ENCODE measurements around the gene DAP3.
"Not testable (repeated sequence)": the region's sequence is repeated elsewhere in the genome, so short reads cannot be mapped to it uniquely, and the experiment has no call there.

DAP3 gene

DNA sequence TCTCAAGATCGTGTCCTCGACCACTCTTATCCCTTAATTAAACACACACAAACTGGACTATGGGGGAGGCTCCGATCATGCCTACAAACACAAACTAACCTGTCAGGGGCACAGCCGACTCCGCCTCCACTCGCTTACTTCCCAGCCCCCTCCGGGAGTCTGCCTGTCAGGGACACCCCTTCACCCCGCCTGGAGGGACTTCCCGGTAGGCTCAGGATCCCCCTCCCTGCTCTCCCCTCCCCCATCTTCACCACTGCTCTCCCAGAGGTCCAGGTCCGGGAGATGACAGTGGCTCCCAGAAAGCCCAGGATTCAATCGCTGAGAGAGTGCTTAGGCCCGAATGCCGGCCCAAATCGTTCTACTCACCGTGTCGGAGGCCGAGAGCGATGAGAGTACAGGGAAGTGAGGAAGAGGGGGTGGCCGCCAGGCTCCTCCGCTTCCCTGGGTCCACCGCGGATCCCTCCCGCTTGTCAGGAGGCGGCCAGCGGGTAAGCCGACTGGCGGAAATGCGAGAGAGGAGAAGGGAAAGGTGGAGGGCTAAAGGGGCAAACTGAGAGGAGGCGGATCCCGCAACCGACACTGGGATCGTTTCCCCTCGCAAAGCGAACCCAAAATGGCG, 1.1 kb upstream of the DAP3 start:
- not testable (repeated sequence) for DNase-seq

DNA sequence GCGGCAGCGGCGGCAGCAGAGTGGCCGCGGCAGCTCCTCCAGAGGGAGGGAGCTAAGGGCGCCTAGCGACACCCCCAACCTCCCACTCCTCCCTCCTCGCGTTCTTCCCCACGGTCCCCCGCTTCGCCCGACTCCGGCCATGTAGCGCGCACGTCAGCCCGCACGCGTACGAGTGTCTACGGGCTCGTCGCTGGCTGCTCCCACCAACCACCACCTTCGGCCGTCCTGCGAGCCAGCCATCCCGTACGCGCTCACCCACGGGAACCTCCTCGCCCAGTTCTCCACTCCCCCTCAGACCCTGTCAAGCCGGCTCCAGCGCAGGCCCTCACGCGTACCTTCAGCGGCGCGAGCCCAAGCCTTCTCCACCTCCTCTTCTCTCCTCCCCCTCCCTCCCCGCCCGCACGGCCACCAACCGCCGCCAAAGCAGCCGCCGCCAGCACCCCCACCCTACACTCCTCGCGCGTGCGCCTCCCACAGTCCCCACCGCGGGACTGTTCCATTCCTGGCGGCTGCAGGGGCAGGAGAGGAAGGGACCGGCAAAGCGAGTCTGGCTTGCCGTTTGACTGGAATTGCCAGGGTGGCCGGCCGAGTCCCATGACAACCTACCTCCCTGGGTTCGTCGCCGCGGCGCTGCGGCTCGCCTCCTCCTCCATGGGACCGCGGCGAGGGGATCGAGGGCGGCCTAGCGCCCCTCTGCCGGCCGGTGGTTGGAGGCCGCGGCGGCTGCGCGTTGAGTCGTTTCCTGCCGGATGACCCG, 389 bp upstream of the DAP3 start, which contains the start of gene YY1AP1:
Gene YY1AP1, minus strand, starts transcription at position 451 of the 757 bp plus-strand sequence. CDS start 8,338 bp downstream, outside the sequence.
- DNase-seq: peak; percentile 96

DNA sequence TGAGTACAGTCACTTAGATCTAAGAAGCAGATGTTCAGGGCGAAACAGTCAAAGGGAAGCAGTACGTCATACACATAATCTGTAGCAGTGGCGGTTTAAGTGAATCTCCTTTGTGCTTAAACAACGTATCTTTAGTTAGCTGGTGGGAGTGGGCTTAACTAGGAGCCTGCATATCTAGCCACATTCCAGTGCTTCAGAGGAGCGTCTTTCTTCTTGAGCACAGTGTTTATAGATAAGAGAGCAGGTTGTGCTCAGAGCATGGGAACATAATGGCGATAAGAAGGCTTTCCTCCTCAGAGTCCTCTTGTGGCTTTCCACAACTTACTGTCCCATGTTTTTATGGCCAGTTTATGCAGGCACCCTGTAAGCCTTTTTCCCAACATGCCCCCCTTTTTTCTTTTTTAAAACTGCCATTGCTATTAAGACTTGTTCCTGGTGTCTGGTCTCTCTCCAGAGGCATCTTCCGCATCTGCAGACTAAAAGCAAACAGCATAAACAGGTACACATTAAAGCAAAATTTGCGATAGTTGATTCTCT, 3.2 kb downstream of the DAP3 start:
- DNase-seq: no peak

DNA sequence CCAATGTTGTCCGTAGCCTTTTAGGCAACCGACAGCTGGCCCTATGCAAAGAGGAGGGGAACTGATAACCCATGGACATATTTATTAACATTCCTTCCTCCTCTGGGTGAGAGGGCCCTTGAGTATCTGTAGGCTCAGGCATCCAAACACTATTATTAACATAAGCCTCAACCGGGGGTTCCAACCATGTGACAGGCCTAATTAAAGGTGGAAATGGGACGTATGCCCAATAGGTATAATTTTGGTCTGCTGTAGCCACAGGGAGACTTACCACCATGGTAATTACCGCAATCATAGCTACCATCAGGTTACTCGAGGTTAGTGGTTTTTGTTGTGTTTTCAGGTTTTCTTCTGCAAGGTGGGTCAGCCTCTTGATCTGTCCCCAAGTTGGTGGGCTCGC, 5.3 kb downstream of the DAP3 start:
- DNase-seq: no peak

DNA sequence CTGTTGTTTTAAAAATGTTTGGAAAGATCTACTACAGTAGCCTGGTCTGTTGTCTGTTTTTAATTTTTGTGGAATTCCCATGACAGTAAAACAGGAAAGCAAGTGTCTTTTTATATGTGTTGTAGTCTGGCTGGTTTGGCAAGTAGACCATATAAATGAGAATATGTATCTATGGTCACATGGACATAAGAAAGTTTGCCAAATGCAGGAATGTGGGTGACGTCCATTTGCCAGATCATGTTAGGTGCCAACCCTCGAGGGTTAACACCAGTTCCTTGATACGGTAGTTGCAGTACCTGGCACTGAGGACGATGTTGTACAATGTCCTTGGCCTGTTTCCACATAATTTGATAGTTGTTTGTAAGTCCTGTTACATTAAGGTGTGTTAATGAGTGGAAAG, 6.2 kb downstream of the DAP3 start:
- no peak for DNase-seq

DNA sequence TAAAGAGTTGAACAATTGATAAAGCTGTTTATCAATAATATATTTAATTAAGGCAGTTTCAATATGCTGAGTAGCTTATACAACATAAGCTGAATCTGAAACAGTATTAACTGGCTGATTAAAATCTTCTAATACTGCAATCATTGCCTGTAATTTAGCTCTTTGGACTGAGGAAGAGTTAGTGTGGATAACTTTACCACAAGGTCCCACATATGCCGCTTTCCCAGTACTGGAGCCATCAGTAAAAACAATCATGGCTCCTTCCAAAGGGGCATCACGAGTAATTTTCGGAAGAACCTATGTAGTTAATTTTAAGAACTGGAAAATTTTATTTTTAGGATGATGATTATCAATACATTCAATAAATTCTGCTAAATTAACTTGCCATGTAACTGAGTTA, 6.7 kb downstream of the DAP3 start:
- DNase-seq: no peak

DNA sequence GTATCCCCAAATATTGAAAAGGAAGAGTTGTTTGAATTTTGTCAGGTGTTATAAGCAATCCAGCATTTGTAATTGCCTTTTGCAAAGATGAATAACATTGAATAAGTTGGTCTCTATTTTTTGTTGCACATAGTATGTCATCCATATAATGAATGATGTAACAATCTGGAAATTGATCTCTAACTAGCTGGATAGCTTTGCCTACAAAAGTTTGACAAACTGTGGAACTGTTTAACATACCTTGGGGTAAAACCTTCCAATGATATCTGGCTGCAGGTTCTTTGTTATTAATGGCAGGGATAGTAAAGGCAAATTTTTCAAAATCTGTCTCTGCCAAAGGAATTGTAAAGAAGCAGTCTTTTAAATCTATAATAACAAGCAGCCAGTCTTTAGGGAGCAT, 7.6 kb downstream of the DAP3 start:
- no peak for DNase-seq

DNA sequence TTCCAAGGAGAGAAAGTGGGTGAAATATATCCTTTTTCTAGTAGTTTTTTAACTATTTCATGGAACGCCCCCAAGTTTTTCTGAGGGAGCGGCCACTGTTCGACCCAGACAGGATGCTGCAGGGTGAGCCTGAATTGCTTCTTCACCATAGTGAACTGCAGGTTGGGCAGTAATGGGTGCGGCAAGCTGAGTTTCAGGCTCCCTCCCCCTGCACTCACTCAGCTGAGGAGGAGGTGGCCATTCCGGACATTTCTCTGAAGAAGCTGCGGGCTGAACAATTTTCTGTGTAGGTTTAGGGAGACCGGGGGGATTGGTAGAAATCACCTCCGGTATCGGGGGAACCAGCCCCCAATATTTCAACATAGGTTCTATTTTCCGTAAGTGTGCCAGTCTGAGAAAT, 8.2 kb downstream of the DAP3 start:
- DNase-seq: no peak

DNA sequence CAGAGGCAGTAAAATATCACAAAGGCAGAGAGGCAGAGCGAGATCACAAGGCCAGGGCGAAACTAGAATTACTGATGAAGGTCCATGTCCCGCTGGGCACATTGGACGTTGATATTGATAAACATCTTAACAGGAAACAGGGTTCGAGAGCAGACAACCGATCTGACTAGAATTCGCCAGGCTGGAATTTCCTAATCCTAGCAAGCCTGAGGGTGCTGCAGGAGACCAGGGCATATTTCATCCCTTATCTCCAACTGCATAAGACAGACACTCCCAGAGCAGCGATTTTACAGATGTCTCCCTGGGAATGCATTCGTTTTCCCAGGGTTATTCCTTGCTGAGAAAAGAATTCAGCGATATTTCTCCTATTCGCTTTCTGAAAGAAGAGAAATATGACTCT, 8.7 kb downstream of the DAP3 start:
- not testable (repeated sequence) for DNase-seq

DNA sequence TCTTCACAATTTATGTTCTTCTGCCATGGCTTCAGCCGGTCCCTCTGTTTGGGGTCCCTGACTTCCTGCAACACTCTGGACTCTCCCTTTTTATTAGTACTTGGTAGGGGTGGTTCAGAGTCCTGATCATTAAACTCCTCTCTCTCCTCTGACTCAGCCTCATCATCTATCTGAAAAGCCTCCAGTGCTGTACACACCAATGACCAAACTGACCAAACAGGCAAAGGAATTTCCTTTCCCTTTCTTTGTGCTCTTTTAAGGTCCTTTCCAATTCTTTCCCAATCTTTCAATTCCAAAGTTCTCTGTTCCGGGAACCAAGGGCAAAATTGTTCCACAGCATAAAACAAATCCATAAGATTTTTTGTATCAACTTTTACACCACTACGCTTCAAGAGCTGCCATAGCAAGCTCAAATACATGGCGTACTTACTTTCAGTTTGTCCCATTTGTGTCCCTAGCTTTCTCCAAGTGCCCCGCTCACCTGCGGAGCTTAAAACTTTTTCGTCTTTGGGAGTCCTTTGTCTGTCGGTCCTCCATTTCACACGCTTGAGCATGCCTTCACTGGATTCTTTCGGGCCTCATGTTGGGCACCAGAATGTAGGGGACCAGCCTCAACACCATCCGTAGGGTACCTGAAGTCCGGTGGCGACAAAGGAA, 9.6 kb downstream of the DAP3 start:
- no peak for DNase-seq

DNA sequence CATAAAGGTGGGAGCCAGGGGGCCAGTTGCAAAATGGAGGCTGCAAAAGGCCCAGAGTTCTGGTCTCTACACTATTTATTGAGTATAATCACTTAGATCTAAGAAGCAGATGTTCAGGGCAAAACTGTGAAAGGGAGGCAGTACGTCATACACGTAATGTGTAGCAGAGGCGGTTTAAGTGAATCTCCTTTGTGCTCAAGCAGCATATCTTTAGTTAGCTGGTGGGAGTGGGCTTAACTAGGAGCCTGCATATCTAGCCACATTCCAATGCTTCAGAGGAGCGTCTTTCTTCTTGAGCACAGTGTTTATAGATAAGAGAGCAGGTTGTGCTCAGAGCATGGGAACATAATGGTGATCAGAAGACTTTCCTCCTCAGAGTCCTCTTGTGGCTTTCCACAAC, 10.2 kb downstream of the DAP3 start:
- not testable (repeated sequence) for DNase-seq

DNA sequence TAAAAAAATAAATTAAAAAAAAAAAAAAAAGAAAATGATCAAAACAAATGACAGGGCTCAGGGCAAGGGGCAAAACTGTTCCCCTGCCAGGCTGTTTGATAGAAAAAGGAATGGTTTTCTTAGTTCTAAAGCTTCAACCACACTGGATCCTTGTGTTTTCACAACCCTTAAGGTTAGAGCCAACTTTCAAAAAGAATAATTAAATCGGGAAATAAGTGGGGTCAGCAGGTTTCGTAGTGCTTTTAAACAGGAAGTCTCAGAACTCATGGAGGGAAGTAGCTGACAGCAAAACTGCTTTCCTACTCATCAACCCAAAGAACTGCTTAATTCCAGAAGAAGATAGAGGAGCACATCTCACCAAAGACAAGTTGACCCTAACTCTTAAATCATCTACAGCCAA, 12.8 kb downstream of the DAP3 start:
- DNase-seq: not testable (repeated sequence)

DNA sequence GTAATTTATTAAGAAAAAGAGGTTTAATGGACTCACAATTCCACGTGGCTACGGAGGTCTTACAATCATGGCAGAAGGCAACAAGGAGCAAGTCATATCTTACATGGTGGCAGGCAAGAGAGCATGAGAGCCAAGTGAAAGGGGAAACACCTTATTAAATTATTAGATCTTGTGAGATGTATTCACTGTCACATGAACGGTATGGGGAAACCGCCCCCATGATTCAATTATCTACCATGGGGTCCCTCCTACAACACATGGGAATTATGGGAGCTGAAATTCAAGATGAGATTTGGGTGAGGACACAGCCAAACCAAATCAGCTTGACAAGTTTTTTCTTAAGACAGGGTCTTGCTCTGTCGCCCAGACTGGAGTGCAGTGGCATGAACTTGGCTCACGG, 14.3 kb downstream of the DAP3 start:
- no peak for DNase-seq

DNA sequence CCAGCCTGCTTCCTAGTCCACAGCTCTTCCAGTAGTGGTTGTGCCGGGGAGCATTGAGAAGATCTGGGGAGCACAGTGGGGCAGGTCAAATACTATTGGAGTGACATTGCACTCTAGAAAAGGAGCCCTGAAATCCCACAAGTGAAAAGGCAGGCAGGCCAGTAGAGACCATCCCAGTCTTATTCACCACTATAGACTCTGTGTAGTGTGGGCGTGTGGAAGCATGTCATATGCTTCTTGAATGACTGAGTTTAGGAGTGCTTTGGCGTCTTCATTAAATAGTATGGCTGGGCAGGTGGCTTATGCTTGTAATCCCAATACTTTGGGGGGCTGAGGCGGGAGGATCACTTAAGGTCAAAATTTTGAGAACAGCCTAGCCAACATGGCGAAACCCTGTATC, 15.5 kb downstream of the DAP3 start:
- not testable (repeated sequence) for DNase-seq

DNA sequence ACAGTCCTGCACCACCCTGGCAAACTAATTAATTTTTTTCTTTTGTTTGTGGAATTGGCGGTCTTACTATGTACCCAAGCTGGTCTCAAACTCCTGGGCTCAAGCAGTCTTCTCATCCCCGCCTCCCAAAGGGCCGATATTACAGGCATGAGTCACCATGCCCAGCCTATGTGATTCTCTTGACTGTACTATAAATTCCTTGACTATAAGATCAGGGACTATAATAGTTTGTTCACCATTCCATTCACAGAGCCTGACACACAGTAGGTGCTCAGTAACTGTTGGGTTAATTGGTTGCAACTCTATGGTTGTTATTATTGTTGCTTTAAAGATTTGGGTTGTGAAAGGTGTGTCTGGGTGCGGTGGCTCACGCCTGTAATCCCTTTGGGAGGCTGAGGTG, 17.2 kb downstream of the DAP3 start:
- no peak for DNase-seq

DNA sequence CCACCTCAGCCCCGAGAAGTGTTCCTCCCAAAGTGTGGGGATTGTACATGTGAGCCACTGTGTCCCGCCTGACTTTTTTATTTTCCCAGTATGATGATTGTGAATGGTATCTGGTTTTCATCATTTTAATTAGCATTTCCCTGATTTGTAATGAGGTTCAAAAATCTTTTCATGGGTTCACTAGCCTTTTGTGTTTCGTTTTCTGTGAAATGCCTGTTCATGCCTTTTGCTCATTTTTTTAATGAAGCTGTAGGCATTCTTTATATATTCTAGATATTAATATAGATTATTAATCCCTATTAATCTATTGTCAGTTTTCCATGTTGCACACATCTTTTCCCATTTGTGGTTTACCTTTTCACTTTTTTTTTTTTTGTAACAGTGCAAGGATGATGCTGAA, 20.5 kb downstream of the DAP3 start:
- DNase-seq: no peak

DNA sequence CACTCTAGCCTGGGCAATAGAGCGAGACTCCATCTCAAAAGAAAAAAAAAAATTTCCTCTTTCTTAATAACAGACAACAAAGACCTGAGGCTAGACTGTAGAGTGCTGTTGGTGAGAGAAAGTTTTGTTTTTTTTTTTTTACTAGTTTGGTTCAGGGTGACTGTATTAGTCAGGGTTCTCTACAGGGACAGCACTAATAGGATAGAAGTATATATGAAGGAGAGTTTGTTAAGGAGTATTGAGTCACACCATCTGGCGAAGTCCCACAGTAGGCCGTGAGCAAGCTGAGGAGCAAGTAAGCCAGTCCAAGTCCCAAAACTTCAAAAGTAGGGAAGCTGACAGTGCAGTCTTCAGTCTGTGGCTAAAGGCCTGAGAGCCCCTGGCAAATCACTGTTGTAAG, 22.6 kb downstream of the DAP3 start:
- not testable (repeated sequence) for DNase-seq

DNA sequence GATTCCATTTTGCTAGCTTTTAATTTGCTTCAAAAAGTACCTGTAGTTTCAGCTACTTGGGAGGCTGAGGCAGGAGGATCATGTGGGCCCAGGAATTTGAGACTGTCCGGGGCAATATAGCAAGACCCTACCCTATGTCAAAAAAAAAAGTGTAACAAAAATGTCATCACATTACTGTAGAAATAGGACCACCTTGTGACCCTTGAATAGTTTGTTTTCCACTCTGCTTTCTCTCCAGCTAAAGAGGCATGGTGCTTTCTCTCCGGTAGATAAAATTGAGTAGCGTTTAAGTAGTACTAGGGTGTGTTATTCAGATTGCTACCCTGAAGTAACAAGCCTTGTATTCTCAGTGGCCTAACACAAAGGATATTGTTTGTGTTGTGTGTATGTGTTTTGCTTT, 23.7 kb downstream of the DAP3 start:
- DNase-seq: not testable (repeated sequence)

DNA sequence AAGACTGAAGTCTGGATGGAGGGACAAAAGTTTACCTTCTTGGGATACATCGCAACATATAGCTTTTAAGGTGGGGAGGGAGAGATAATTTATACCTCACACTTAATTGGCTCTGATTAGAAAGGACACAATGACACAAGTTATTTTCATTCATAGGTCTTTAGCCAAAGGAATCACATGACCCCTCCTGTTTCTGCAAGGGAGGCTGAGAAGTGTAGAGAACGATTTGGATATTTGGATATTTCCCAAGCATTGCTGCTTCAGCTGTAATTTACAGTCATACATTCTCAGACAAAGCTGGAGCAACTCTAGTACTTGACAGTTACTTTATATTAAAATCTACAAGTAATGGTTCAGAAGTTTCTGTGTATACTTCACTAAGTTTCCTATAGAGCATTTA, 24.2 kb downstream of the DAP3 start:
- DNase-seq: no peak

DNA sequence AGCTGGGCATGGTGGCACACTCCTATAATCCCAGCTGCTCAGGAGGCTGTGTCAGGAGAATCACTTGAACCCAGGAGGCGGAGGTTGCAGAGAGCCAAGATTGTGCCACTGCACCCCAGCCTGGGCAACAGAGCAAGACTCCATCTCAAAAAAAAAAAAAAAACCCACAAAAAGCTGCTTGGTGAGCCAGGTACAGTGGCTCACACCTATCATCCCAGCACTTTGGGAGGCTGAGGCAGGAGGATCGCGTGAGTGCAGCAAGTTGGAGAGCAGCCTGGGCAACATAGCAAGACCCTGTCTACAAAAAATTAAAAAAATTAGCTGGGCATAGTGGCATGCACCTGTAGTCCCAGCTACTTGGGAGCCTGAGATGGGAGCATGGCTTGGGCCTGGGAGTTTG, 26.2 kb downstream of the DAP3 start:
- not testable (repeated sequence) for DNase-seq

DNA sequence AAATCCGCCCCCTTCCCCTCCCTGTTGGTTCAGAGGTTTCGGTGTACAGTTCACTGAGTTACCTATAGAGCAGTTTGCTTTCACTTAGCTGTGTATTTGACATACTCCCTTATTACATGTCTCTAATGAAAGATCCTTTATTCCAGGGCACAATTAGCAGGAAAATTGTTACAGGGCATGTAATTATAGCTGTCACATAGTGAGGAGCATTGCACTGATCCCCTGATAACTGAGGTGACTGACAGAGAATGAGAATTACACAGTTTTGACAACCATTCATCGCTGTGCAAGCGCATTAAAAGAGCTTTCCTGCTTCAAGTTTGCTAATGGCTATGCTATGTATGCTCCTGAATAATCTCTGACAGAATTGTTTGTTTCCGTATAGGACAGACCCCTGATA, 26.9 kb downstream of the DAP3 start:
- no peak for DNase-seq

DNA sequence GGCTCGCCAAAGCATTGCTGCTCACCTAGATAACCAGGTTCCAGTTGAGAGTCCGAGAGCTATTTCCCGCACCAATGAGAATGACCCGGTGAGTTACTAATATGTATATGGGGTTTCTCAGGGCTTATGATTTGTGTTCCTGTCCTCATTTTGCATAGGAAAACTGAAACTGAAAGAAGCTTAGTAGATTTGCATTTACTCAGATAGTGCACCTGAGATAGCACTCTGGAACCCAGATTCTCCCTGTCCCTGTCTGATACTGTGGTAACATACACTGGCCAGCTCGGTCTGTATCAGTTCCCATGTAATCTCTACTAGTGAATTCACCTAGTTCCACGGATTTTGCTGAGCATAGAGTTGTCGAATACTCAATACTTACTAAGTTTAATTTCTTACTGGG, 28.1 kb downstream of the DAP3 start:
- DNase-seq: no peak

DNA sequence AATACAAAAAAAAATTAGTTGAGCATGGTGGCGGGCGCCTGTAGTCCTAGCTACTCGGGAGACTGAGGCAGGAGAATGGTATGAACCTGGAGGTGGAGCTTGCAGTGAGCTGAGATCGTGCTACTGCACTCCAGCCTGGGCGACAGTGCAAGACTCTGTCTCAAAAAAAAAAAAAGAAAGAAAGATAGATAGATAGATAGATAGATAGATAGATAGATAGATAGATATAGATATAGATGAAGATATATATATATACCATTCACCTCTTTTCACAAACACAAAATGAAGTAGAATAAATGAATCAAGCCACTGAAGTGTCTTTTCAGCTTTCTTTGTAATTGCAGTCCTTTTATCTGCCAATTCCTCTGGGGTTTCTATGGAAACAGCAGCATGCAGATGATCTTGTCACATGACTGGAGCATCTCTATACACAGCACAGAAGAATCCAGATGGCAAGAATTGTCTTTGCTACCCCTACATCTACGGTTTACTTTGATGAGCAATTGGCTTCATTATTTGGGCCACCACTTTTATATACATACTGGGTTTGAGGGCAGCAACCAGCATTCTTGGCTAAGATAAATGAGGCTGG, 29.7 kb downstream of the DAP3 start:
- not testable (repeated sequence) for DNase-seq

Data from right hindlimb (tissue), 1 donor.